Measurements from ENCODE around the gene CCSER1.

GRCh38 chr4:91527056-91527455, 1399.9 kb downstream of the CCSER1 start:
- no peak for TF ChIP-seq CTCF (IDR thresholded peaks at IDR 0.05; ENCODE audit: poor library complexity)
- TF ChIP-seq EZH2 (IDR thresholded peaks at IDR 0.05; ENCODE audit: borderline replicate concordance), result no peak
- TF ChIP-seq EZH2phosphoT487 (IDR thresholded peaks at IDR 0.05; ENCODE audit: low read depth, severe bottlenecking, unreplicated experiment), result no peak

All from hepatocyte (in vitro differentiated cells).